NB4 (cell line): ENCODE results near the gene ALG2.

Experiments
- DNase-seq: peaks from one replicate; pipeline ENCODE4 v3.0.0; 2010; ENCODE audit warnings: low read depth
- H3K4me3 ChIP-seq: one replicate; pipeline ENCODE4 v1.5.1; 2011; ENCODE audit warnings: mild to moderate bottlenecking, low read depth, low read length, moderate library complexity
- CTCF ChIP-seq: IDR thresholded peaks from one replicate; pipeline ENCODE4 v1.5.1; 2012; ENCODE audit warnings: low read depth, low read length
- MAX ChIP-seq: IDR thresholded peaks from 2 replicates; pipeline ENCODE4 v1.6.1; 2011; ENCODE audit warnings: low read depth, low read length
- MYC ChIP-seq: IDR thresholded peaks from 2 replicates; pipeline ENCODE4 v1.6.1; 2011; ENCODE audit warnings: low read depth, low read length
- POLR2A ChIP-seq: IDR thresholded peaks from 2 replicates; pipeline ENCODE4 v1.6.1; 2011; ENCODE audit warnings: mild to moderate bottlenecking; ENCODE audit not compliant: insufficient read length; ENCODE audit errors: extremely low read depth

Gene ALG2

GRCh38 chr9:99253772-99254431 is 32.2 kb upstream of the ALG2 start:
- no peak for TF ChIP-seq CTCF
- TF ChIP-seq POLR2A: no peak
- no peak for TF ChIP-seq MYC
- TF ChIP-seq MAX: no peak
- no peak overlapping the region for H3K4me3 ChIP-seq
- DNase-seq: no peak

GRCh38 chr9:99253134-99253533 is 31.4 kb upstream of the ALG2 start:
- no peak for DNase-seq
- H3K4me3 ChIP-seq: no peak overlapping the region
- TF ChIP-seq MYC (no peak), POLR2A (no peak)

GRCh38 chr9:99251157-99251556 is 29.4 kb upstream of the ALG2 start:
- H3K4me3 ChIP-seq: no peak overlapping the region
- no peak for DNase-seq
- TF ChIP-seq MYC (no peak), CTCF (no peak), POLR2A (no peak), MAX (no peak)

GRCh38 chr9:99249619-99250018 is 27.9 kb upstream of the ALG2 start:
- no peak for TF ChIP-seq CTCF
- TF ChIP-seq MAX: no peak
- no peak for TF ChIP-seq POLR2A
- no peak for TF ChIP-seq MYC
- H3K4me3 ChIP-seq: no peak overlapping the region
- DNase-seq: no peak

- H3K4me3 ChIP-seq: no peak overlapping the region
- TF ChIP-seq POLR2A (no peak), CTCF (no peak), MAX (no peak), MYC (no peak)
- DNase-seq: peak; percentile 28
These were observed 22.9 kb upstream of the ALG2 start for GRCh38 chr9:99244344-99245260.

- no peak for TF ChIP-seq MAX
- no peak for TF ChIP-seq POLR2A
- no peak for TF ChIP-seq CTCF
- no peak for TF ChIP-seq MYC
- DNase-seq: no peak
- no peak overlapping the region for H3K4me3 ChIP-seq
These were observed 19.4 kb upstream of the ALG2 start for GRCh38 chr9:99241106-99241505.
